OCI-LY3 (cell line): ENCODE results near the gene BAIAP2L1.

Source experiments
- EZH2phosphoT487 ChIP-seq: fragments of 200-600 bp; shearing (Covaris generic); IDR thresholded peaks from 2 replicates; pipeline ENCODE4 v1.6.1; 2018; ENCODE audit warnings: antibody characterized with exemption, mixed run types, low read depth
- TF ChIP-seq, protein P1 (sequence below): fragments of 200-600, 300-600 bp; sonication (generic); IDR thresholded peaks from 2 replicates; pipeline ENCODE4 v1.5.1; 2014; ENCODE audit warnings: antibody characterized with exemption, low read length, low read depth

DNA sequence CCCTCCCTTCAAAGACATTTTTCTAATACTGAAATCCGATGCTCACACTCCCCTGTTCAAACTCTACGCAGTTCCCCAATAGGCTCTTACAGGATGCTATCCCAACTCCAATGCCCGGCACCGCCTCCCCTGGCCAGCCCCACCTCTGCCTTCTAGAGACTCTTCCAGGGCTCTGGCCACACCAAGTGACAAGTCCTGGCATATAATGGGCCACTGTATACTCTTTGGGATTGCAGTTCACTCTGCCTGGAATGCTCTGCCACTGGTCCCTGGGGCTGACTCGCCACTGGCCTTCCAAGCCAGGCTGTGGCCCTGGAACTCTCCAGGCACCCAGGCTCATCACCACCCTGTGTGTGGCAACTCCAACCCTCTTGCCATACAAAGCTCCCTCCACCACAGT, 122.5 kb downstream of the BAIAP2L1 start:
- TF ChIP-seq, protein P1, sequence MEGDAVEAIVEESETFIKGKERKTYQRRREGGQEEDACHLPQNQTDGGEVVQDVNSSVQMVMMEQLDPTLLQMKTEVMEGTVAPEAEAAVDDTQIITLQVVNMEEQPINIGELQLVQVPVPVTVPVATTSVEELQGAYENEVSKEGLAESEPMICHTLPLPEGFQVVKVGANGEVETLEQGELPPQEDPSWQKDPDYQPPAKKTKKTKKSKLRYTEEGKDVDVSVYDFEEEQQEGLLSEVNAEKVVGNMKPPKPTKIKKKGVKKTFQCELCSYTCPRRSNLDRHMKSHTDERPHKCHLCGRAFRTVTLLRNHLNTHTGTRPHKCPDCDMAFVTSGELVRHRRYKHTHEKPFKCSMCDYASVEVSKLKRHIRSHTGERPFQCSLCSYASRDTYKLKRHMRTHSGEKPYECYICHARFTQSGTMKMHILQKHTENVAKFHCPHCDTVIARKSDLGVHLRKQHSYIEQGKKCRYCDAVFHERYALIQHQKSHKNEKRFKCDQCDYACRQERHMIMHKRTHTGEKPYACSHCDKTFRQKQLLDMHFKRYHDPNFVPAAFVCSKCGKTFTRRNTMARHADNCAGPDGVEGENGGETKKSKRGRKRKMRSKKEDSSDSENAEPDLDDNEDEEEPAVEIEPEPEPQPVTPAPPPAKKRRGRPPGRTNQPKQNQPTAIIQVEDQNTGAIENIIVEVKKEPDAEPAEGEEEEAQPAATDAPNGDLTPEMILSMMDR: no peak
- TF ChIP-seq EZH2phosphoT487: no peak
